DLD1 (cell line): ENCODE measurements around the gene CAMP.

Experiments used
- in situ Hi-C: cut with HindIII; loops from 2 replicates; pipeline ENCODE4 v1.10.0; 2017; ENCODE audit warnings: low sequenced_read_pairs

CAMP gene

GRCh38 chr3:48248095-48248850 is 25.0 kb downstream of the CAMP start:
- in situ Hi-C loops: no loop called here

GRCh38 chr3:48256557-48256956 is 33.3 kb downstream of the CAMP start:
- in situ Hi-C loops: no loop called here

GRCh38 chr3:48258530-48258929 is 35.2 kb downstream of the CAMP start:
- in situ Hi-C loops: no loop called here

GRCh38 chr3:48267782-48268181 is 44.5 kb downstream of the CAMP start:
- in situ Hi-C loops: no loop called here

GRCh38 chr3:48268381-48268935 is 45.2 kb downstream of the CAMP start:
- in situ Hi-C loops: no loop called here

GRCh38 chr3:48268936-48269561 is 45.8 kb downstream of the CAMP start:
- in situ Hi-C loops: no loop called here

- in situ Hi-C loops: no loop called here
Measured at GRCh38 chr3:48269592-48269991, 46.3 kb downstream of the CAMP start.

- in situ Hi-C loops: loop anchor here (10.0 kb wide), 1 partner anchor 134 kb away; no protein-coding TSS in a partner anchor
Measured at GRCh38 chr3:48270306-48270705, 47.0 kb downstream of the CAMP start.

- in situ Hi-C loops: loop anchor here (10.0 kb wide), 1 partner anchor 134 kb away; no protein-coding TSS in a partner anchor
Measured at GRCh38 chr3:48271223-48271622, 47.9 kb downstream of the CAMP start.

GRCh38 chr3:48271763-48272498 is 48.6 kb downstream of the CAMP start:
- in situ Hi-C loops: loop anchor here (10.0 kb wide), 1 partner anchor 133 kb away; no protein-coding TSS in a partner anchor

GRCh38 chr3:48273594-48274211 is 50.4 kb downstream of the CAMP start:
- in situ Hi-C loops: loop anchor here (10.0 kb wide), 1 partner anchor 131 kb away; no protein-coding TSS in a partner anchor

- in situ Hi-C loops: loop anchor here (10.0 kb wide), 1 partner anchor 130 kb away; no protein-coding TSS in a partner anchor
Measured at GRCh38 chr3:48274452-48274851, 51.2 kb downstream of the CAMP start.
